ENCODE measurements around the gene TP53I13.

TP53I13 gene

GRCh38 chr17:29615492-29616299 lies 47.2 kb downstream of the TP53I13 start:
- peak; percentile 62 to 80 for DNase-seq (ENCODE audit: low read depth in 2 of 2)

- DNase-seq (ENCODE audit: low read depth in 2 of 2): no peak
These were observed 48.0 kb downstream of the TP53I13 start for GRCh38 chr17:29616300-29617048.

GRCh38 chr17:29617125-29617480 lies 48.6 kb downstream of the TP53I13 start:
- peak; percentile 82 to 83 for DNase-seq (ENCODE audit: low read depth in 2 of 2)

GRCh38 chr17:29617481-29618271 lies 49.2 kb downstream of the TP53I13 start:
- DNase-seq (ENCODE audit: low read depth in 2 of 2): peak; percentile 72 to 87

GRCh38 chr17:29618272-29619065 lies 50.0 kb downstream of the TP53I13 start:
- no peak for DNase-seq (ENCODE audit: low read depth in 2 of 2)

GRCh38 chr17:29619251-29619650 lies 50.8 kb downstream of the TP53I13 start:
- DNase-seq (ENCODE audit: low read depth in 2 of 2): no peak

- no peak for DNase-seq (ENCODE audit: low read depth in 2 of 2)
These were observed 51.8 kb downstream of the TP53I13 start for GRCh38 chr17:29620271-29620670.

- DNase-seq (ENCODE audit: low read depth in 2 of 2): no peak
These were observed 52.4 kb downstream of the TP53I13 start for GRCh38 chr17:29620779-29621500.

GRCh38 chr17:29621751-29622194 lies 53.3 kb downstream of the TP53I13 start:
- no peak for DNase-seq (ENCODE audit: low read depth in 2 of 2)
